HG03457 (cell line): ENCODE results near the gene DCTN2.
"Not testable (repeated sequence)": the region's sequence is repeated elsewhere in the genome, so short reads cannot be mapped to it uniquely, and the experiment has no call there.

Experiments
- ATAC-seq: cut with Tn5 transposase; IDR thresholded peaks from one replicate; pipeline ENCODE4 v1.9.1; 2021; ENCODE audit warnings: moderate number of reproducible peaks; ENCODE audit not compliant: unreplicated experiment

Gene DCTN2

DNA sequence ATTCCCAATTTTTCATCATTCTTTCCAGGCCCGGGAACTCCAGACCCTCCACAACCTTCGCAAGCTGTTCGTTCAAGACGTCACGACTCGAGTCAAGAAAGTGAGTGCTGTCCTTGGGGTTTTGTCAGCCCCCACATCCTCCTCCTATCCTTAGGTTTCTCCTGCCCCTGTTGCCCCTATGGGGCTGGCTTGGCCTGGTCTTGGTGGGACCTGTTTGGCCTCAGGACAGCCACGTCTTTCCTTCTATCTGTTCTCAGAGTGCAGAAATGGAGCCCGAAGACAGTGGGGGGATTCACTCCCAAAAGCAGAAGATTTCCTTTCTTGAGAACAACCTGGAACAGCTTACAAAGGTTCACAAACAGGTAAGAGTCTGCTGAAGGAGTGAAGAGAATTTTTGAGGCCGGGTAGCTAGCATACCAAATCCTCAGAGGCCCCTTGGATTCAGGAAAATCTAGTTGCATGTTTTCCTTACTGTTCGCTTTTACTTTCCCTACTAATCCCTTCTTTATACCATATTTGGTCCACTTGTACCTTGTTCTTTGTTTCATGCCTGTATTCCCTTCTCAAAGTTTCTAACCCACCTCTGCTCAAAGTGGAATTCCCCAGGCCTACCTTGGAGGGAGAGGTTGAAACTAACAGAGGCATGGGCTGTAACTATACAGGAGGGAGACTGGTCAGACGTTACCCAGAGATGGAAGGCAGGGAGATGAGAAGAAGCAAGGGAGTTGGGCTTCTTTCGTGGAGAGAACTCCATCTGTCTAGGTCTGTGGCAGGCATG lies 31.2 kb upstream of the DCTN2 start:
- ATAC-seq = no peak

DNA sequence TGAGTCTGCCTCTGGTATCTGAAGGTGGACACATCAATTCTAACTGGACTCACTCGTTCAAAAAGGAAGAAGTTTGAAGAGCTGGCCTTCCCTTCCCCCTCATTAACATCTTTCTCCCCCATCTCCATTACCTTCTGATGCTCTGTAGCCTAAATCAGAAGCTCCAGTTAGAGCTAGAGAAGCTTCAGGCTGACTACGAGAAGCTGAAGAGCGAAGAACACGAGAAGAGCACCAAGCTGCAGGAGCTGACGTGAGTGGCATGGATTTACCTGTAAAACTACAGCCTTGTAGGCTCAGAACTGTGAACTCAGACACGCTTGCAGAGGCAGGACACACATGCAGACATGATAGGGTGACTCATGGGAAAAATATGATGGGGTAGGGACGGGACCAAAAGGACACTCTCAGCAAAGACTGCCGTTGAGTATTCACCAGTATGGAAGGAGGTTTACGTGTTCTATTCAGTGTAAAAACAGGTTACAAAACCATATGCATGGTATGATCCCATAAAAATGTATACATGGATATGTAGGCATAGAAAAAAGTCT lies 29.7 kb upstream of the DCTN2 start:
- ATAC-seq = no peak

DNA sequence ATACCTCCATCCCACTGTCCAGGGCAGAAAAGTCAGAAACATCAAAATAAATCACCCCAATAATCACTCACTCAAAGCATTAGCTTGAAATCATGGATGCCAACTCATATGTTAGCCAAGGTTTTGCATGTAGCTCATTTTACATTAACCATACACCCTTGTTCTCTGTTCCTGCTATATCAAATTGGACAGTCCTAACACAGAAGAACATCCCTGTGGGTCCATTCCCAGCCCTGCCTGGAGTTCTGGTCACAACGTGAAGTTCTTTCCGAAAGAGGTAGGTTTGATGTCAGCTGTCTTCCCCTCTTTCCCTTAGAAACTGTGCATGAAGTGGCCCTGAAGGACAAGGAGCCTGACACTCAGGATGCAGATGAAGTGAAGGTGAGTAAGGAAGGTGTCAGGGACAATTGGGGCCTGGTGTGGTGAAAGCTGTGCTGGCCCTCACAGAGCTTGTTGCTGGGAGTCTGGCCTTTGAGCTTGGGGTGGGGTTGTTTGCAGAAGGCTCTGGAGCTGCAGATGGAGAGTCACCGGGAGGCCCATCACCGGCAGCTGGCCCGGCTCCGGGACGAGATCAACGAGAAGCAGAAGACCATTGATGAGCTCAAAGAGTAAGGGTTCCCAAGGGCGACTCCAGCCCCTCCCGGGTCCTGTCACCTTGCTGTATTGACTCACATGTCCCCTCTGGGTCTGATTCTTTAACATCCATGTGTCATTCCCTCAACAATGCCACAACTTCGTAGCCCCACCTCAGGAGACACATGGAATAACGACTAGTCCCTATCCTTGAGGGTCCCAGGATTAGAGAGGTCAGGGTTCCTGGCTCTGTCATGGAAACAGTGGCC lies 29.0 kb upstream of the DCTN2 start:
- no peak for ATAC-seq

DNA sequence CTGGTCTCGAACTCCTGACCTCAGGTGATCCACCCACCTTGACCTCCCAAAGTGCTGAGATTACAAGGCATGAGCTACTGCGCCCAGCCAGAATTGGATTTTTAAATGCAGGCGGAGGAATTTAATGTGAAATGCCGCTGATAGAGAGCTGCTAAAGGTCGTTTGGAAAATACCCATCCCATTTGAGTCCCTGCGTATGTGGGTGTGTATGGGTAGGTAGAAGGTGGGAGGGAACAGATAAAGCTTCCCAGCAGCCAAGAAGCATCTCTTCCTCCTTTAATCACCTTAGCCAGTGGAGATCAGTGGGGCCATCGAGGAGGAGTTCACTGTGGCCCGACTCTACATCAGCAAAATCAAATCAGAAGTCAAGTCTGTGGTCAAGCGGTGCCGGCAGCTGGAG lies 27.8 kb upstream of the DCTN2 start:
- ATAC-seq = no peak

DNA sequence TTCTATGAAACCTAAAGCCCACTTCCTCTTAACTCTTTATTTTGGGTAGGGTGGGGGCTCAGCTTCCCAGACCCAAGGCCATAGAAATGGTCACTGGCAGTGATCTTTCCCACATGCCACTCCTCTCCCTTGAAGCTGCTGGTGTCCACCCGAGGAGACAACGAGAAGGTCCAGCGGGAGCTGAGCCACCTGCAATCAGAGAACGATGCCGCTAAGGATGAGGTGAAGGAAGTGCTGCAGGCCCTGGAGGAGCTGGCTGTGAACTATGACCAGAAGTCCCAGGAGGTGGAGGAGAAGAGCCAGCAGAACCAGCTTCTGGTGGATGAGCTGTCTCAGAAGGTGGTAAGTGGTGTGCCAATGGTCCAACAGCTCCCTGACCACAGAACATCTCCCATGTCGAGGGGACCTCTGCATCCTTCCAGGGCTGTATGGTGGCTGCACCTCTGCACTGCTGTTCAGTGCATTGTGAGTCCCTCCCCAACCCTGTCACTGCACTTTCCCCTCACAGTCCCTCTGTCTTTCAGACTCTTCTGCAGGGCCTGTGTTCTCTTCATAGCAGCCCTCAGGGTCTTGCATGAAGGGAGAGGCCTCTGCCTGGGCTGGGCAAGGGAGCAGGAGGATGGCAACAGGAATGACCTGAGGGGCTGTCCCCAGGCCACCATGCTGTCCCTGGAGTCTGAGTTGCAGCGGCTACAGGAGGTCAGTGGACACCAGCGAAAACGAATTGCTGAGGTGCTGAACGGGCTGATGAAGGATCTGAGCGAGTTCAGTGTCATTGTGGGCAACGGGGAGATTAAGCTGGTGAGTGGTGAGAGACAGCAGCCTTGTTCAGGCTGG lies 25.2 kb upstream of the DCTN2 start:
- ATAC-seq = no peak

DNA sequence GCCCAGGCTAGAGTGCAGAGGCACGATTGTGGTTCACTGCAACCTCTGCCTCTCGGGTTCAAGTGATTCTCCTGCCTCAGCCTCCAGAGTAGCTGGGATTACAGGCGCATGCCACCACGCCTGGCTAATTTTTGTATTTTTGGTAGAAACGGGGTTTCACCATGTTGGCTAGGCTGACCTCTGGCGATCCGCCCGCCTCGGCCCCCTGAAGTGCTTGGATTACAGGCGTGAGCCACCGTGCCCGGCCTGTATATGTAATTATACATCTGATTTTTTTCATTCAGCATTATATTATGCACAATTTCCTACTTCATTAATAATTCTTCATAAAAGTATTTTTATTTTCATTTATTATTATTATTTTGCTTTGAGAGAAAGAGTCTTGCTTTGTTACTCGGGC lies 23.4 kb upstream of the DCTN2 start:
- not testable (repeated sequence) for ATAC-seq

DNA sequence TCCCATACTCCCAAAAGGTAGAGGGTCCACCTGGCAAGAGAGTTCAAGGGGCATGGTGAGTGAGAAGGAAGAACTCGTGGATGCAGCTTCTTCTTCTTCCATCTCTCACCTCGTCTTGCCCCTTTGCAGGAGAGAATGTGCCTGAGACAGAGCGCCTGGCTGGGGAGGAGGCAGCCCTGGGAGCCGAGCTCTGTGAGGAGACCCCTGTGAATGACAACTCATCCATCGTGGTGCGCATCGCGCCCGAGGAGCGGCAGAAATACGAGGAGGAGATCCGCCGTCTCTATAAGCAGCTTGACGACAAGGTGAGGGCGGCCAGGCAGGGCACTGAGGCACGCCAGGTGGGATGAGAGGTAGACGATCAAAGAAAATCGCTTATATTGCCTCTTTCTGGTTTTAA lies 22.9 kb upstream of the DCTN2 start:
- no peak for ATAC-seq

DNA sequence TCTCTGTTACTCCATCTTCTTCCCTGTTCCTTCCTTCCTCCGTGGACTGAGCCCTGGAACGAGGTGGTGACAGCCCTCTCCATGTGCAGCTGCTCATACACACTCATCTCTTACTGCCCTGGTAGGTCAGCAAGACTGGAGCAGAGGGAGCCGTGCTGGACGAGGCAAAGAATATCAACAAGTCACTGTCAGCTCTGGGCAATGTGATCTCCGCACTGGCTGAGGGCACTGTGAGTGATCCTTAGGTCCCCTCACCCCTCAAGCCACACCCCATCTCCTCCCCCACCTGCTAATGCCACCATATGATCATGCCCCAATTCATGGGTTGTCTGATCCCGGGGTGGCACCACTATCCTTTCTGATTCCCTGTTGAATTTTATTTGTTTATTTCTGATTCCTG lies 21.8 kb upstream of the DCTN2 start:
- ATAC-seq = no peak

DNA sequence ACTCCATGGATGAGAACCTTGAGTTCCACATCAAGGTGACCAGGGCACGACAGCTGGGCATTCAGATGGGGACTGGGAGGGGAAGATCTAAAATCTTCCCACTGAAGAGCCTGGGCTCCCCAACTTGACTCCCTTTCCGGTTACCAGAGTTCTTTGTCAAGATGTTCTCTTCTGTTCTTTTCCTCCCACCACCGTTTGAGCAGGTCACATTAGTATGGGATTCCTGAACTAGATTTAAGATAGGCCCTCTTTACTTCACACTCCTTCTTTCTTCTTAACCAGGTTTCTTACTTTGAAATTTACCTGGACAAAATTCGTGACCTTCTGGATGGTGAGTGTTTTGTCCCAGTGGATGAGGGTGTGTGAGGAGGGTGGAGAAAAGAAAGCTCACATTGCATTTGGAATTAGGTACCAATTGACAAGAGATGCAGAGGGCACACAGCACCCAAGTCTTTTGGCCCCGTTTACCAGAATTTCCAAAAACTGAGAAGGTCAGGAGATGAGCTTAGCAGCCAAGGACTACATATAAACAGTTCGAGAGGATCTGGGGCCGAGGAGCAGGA lies 17.3 kb upstream of the DCTN2 start:
- ATAC-seq = no peak

DNA sequence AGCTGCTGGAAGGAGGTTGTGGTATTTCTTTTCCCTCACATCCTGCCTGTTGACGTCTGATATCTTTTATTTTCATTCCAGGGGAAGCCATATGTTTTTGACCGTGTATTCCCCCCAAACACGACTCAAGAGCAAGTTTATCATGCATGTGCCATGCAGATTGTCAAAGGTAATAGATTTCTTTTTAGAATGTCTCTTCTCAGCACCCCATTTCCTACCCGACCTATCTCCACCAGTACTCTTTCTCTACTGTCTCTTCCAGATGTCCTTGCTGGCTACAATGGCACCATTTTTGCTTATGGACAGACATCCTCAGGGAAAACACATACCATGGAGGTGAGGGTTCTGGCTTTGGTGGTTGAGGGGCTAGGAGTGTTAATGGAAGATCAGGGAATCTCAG lies 16.4 kb upstream of the DCTN2 start:
- ATAC-seq = no peak

DNA sequence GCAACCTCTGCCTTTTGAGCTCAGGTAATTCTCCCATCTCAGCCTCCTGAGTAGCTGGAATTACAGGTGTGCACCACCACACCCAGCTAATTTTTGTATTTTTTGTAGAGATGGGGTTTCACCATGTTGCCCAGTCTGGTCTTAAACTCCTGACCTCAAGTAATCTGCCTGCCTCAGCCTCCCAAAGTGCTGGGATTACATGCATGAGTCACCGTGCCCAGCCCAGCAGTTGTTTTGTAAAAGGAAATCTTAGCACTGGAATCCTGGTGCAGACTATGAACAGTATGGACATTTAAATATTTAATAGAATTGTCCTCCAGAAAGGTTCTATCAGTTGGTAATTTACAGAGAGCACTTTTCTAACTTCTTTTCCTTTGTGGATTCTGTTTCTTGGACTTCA lies 14.1 kb upstream of the DCTN2 start:
- ATAC-seq = not testable (repeated sequence)

DNA sequence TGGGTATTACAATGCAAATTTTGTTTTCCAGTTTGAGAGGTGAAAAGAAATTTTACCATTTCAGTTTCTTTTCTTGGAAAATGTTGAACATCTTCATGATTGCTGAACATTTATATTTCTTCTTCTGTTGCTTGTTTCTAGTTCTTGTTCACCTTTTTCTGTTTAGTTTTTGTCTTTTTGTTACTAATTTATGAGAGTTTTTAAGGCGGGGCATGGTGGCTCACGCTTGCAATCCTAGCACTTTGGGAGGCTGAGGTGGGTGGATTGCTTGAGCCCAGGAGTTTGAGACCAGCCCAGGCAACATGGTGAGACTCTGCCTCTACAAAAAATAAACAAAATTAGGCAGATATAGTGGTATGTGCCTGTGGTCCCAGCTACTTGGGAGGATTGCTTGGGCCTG lies 13.5 kb upstream of the DCTN2 start:
- no peak for ATAC-seq

DNA sequence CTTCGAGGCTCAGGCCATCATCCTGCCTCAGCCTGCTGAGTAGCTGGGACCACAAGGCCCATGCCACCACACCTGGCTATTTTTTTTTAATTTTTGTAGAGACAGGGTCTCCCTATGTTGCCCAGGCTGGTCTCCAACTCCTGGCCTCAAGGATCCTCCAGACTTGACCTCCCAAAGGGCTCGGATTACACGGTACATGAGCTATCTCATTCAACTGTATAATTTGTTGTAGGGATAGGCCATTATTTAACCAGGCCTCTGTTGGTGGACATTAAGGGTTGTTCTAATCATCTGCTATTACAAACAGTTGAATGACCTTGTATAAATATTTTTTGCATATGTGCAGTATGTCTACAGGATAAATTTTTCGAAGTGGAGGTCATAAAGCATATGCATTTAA lies 11.9 kb upstream of the DCTN2 start:
- ATAC-seq = no peak

DNA sequence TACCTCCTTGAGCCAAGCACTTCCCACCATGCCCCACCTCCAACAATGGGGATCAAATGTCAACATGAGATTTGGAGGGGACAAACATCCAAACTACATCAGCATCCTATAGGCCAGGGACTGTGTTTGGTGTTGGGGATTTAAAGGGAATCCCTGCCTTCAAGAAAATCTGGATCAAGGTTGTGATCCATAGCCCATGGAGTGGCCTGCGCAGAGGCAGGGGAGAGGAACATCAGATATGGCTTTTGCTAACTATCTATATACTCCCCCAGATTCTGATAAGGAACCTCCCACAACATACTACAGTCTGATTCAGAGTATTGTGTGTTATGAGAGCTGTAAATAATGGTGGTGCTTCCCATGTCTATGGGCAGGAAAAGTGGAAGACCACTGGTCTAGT lies 7.9 kb upstream of the DCTN2 start:
- ATAC-seq = no peak

DNA sequence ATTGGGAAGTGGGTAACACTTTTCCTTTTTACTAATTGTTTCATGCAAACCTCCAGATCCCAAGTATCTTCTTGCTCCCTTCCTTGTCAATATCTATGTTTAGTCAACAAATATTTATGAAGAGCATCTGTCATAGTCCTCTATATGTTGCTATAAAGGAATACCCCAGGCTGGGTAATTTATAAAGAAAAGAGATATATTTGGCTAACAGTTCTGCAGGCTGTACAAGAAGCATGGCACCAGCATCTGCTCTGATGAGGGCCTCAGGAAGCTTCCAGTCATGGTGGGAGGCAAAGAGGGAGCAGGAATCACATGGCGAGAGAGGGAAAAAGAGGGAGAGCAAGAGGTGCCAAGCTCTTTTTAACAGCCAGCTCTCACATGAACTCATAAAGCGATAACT lies 7.5 kb upstream of the DCTN2 start:
- ATAC-seq = no peak

DNA sequence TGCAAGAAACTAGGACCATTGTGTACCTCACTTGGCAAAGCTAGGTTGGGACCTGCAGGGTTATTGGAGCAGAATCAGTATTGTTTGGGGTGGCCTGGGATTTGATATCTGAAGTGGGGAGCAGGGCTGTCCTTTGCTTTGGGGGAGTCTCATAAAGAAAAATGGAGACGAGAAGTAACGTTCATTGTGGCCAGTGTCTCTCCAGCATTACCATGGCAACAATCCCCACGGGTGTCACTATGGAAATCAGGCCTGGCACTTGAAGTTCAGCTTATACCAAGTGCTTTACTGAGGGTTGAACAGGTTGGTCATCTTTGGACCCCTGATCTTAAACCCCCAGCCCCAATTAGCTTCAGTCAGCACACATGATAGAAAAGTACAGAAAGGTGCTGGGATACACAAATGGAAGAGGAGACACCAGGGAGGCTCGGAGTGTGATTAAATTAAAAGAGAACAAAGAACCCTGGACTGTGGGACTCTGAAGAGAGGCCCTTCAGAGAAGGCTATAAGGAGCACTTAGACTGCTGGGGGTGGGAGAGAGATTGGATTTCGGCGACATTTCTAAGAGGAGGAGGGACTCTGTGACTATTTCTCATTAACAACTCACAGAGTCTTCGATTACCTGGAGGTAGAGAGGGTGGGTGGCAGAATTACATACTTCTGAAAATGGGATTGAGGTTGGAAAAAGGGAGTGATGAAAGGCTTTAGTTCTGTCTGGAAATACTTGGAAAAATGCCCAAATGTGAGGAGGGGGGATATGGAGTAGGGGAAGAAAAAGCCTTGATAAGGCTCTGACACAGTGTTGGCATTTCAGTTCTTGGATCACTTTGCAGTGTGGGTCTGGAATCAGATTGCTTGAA lies 6.6 kb upstream of the DCTN2 start:
- no peak for ATAC-seq

DNA sequence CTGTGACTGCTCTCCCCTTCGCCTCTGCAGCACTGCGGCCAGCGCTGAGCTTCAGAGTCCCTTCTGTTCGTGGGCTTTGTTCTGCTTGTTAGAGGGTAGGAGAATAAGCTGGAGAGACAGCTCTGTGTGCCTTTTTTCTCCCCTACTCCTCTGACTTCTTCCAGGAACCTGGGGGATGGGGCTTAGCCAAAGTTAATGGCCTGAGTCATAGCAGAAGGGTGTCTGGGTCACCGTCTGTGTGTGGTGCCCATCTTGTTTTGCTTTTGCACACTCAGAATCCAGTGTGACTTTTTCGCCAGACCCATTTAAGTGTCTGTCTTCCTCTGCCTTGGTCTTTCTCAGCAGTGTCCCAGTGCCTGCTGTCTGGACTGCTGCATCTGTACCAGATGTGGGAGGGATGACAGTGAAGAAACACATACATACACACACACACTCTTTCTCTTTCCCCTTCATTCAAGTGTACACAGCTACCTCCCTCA lies 5.9 kb upstream of the DCTN2 start:
- ATAC-seq = no peak

DNA sequence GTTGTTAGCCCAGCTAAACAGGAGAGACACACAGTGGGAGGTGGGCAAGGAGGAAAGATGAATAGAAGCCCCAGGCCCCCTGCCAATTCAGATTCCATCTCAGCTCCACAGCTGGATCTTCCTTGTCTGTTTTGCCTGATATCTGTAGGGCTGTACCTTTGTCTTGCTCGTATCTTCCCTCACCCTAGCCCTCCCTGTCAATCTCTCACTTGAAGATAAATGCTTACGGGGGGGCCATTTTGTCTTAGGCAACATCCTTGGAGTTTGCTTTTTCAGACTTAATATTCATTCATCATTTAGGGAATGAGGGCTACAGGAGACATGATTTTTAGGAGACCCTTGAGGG lies 5.3 kb upstream of the DCTN2 start:
- no peak for ATAC-seq

DNA sequence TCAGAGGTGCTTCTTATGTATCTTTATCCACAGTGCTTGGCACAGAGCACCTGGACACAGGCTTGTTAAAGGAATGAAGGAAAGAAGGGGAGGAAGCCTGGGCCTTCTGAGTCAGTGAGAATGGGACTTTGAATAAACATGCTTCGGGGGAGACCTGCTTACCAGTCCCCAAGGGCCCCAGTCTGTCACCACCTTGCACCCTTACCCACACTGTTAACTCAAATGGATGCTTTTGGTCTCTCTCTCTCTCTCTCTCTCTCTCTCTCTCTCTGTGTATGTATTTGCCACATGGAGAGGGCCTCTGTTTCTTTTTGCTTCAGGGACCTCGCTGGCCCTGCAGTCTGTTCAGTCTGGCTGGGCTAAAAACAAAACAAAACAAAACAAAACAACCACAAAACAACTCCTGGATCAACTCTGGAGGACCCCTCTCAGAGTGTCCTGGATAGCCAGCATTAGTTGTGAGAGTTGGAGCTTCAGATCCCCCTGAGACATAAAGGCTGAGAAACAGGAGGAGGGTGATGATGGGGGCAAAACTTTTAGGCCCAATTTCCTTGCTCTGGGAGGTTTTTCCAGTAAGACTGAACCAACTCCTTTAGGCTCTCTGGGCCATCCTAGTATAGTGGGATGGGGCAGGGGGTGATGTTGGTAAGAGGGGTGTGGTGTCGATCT lies 4.8 kb upstream of the DCTN2 start:
- ATAC-seq = no peak
